ENCODE data around the gene ZAR1L. TPM values are rescaled to one million over a fixed set of nuclear protein-coding genes. Genes with fewer than 3 reads are reported as not detected.

The ZAR1L gene
- total RNA-seq, 1 experiment from 2014 or later = not detected

- intact Hi-C loops (cut with micrococcal nuclease; ENCODE audit: unreplicated experiment) (no loop called here), in situ Hi-C loops (cut with HindIII; ENCODE audit: low pct_unique_long_range_greater_than_20kb, low sequenced_read_pairs) (no loop called here)
- Histone ChIP-seq H3K36me3 (ENCODE audit: control insufficient read depth, insufficient read depth, low read length) (no peaks in the 10 kb centered on the region), H3K27me3 (ENCODE audit: control insufficient read depth, insufficient read depth, low read length) (no peaks in the 10 kb centered on the region), H3K4me1 (ENCODE audit: control insufficient read depth, insufficient read depth, low read length) (no peaks in the 10 kb centered on the region; the same call in 1 of the 2 replicates), H3K27ac (ENCODE audit: low read length) (no peak overlapping the region), H3K9me3 (ENCODE audit: control insufficient read depth, insufficient read depth, low read depth, low read length) (no peaks in the 10 kb centered on the region), H3K4me3 (ENCODE audit: low read depth in 2 of 2, low read length in 2 of 2) (no peak overlapping the region)
- TF ChIP-seq REST (IDR thresholded peaks at IDR 0.05; ENCODE audit: insufficient read depth in 1 of 2, low read depth in 2 of 2, low read length in 1 of 2) = no peak
- TF ChIP-seq CTCF (IDR thresholded peaks at IDR 0.05) = no peak
- no peak for TF ChIP-seq TCF7L2 (IDR thresholded peaks at IDR 0.05; ENCODE audit: low read depth, low read length)
- no peak for TF ChIP-seq POLR2AphosphoS5 (IDR thresholded peaks at IDR 0.05; ENCODE audit: low read depth, low read length)
- no peak for TF ChIP-seq SIN3A (IDR thresholded peaks at IDR 0.05; ENCODE audit: borderline replicate concordance, insufficient read depth, low read depth, low read length)
- ATAC-seq = no peak
- ChIA-PET CTCF (no interaction called here), POLR2A (no interaction called here)
- DNase-seq (ENCODE audit: low read depth, low spot score) = no peak
- BruUV-seq (replicated peaks) = no TSS peak
Observed at GRCh38 chr13:32254416-32254815, 60.7 kb downstream of the ZAR1L start.

- CTCF ChIA-PET = no interaction called here
- Histone ChIP-seq H3K27ac (ENCODE audit: low read length) (no peak overlapping the region), H3K4me1 (ENCODE audit: control insufficient read depth, insufficient read depth, low read length) (no peaks in the 10 kb centered on the region; the same call in 1 of the 2 replicates), H3K27me3 (ENCODE audit: control insufficient read depth, insufficient read depth, low read length) (no peaks in the 10 kb centered on the region), H3K4me3 (ENCODE audit: low read depth in 2 of 2, low read length in 2 of 2) (no peak overlapping the region), H3K9me3 (ENCODE audit: control insufficient read depth, insufficient read depth, low read depth, low read length) (no peaks in the 10 kb centered on the region), H3K36me3 (ENCODE audit: control insufficient read depth, insufficient read depth, low read length) (no peaks in the 10 kb centered on the region)
- ATAC-seq = no peak
- no peak for DNase-seq (ENCODE audit: low read depth, low spot score)
- intact Hi-C loops (cut with micrococcal nuclease; ENCODE audit: unreplicated experiment) (no loop called here), in situ Hi-C loops (cut with HindIII; ENCODE audit: low pct_unique_long_range_greater_than_20kb, low sequenced_read_pairs) (no loop called here)
- TF ChIP-seq REST (IDR thresholded peaks at IDR 0.05; ENCODE audit: insufficient read depth in 1 of 2, low read depth in 2 of 2, low read length in 1 of 2) (no peak), CTCF (IDR thresholded peaks at IDR 0.05) (no peak), POLR2AphosphoS5 (IDR thresholded peaks at IDR 0.05; ENCODE audit: low read depth, low read length) (no peak), SIN3A (IDR thresholded peaks at IDR 0.05; ENCODE audit: borderline replicate concordance, insufficient read depth, low read depth, low read length) (no peak), TCF7L2 (IDR thresholded peaks at IDR 0.05; ENCODE audit: low read depth, low read length) (no peak)
- POLR2A ChIA-PET = no interaction called here
- BruUV-seq (replicated peaks) = no TSS peak
Observed at GRCh38 chr13:32253911-32254399, 61.2 kb downstream of the ZAR1L start.

Measured in Panc1 (cell line).